B cell (primary cell): ENCODE measurements around the gene ONECUT1. TPM values are rescaled to one million over a fixed set of nuclear protein-coding genes. Genes with fewer than 3 reads are reported as not detected.
A peak's percentile ranks its signal among the peaks of the same experiment; 100 is the strongest.

Experiments used
- ATAC-seq: fragments of 200-7000 bp; cut with Tn5 transposase; one replicate; pipeline ENCODE4 v1.10.0; 2021; ENCODE audit warnings: low read depth, mild to moderate bottlenecking, moderate number of reproducible peaks, moderate library complexity
- CTCF ChIA-PET: fragments of 350-600 bp; sonication (Branson Sonifier 250); formaldehyde crosslinking; loops from one replicate; lab custom pipeline; 2021; ENCODE audit warnings: antibody characterized with exemption, inconsistent platforms; lab: Charles Lee
- POLR2A ChIA-PET: fragments of 350-600 bp; sonication (Branson Sonifier 250); formaldehyde crosslinking; loops from one replicate; lab custom pipeline; 2021; ENCODE audit warnings: antibody characterized with exemption; lab: Charles Lee
- DNase-seq: peaks from one replicate; pipeline ENCODE4 v3.0.0; 2013
- H2AFZ ChIP-seq: 2 replicates; pipeline ENCODE4 v1.6.1; 2012; ENCODE audit warnings: mild to moderate bottlenecking, low read depth, low read length; ENCODE audit not compliant: insufficient read depth, poor library complexity, severe bottlenecking
- H3K27ac ChIP-seq, 2 donors: 1 replicate in 1 of 2; 2 replicates in 1 of 2; pipeline ENCODE4 v1.5.1; 2012 to 2013; ENCODE audit warnings: low read length in 2 of 2, mild to moderate bottlenecking in 2 of 2, moderate library complexity in 1 of 2
- H3K27me3 ChIP-seq, 4 experiments: fragments of 200-600 bp in 1 of 4; sonication (generic) in 1 of 4; replicated peaks in 1 of 4; 1 replicate in 2 of 4; 2 replicates in 2 of 4; pipeline versions ENCODE4 v1.6.1 to v1.7.0; 2013 to 2016; ENCODE audit warnings: low read length in 3 of 4, mild to moderate bottlenecking in 2 of 4, mixed read lengths in 1 of 4, moderate library complexity in 1 of 4; ENCODE audit not compliant: insufficient read depth in 4 of 4, control insufficient read depth in 3 of 4; ENCODE audit errors: control extremely low read depth in 1 of 4
- H3K36me3 ChIP-seq, 2 experiments: replicated peaks in 1 of 2; 1 replicate in 1 of 2; 2 replicates in 1 of 2; pipeline versions ENCODE4 v1.6.1 to v1.7.1; 2013; ENCODE audit warnings: low read length in 1 of 2; ENCODE audit not compliant: insufficient read depth in 2 of 2, control insufficient read depth in 1 of 2; ENCODE audit errors: control extremely low read depth in 1 of 2, extremely low read depth in 1 of 2
- H3K4me1 ChIP-seq, 2 donors: fragments of 200-600 bp in 1 of 2; sonication (generic) in 1 of 2; 1 replicate in 1 of 2; 2 replicates in 1 of 2; pipeline versions ENCODE4 v1.5.1 to v1.6.1; 2013 to 2017; ENCODE audit warnings: low read length in 2 of 2; ENCODE audit not compliant: control insufficient read depth in 2 of 2, insufficient read depth in 2 of 2
- H3K4me2 ChIP-seq: replicated peaks from 2 replicates; pipeline ENCODE3; 2012; ENCODE audit warnings: mild to moderate bottlenecking, low read depth, low read length; ENCODE audit not compliant: poor library complexity, severe bottlenecking
- H3K4me3 ChIP-seq, 5 experiments: fragments of 200-600 bp in 1 of 5; sonication (generic) in 1 of 5; 1 replicate in 3 of 5; 2 replicates in 2 of 5; pipeline versions ENCODE4 v1.5.1 to v1.7.0; 2011 to 2016; ENCODE audit warnings: low read length in 4 of 5, mild to moderate bottlenecking in 4 of 5, low read depth in 2 of 5, control low read depth in 1 of 5, moderate library complexity in 1 of 5; ENCODE audit not compliant: insufficient read depth in 1 of 5; ENCODE audit errors: control extremely low read depth in 1 of 5, extremely low read depth in 1 of 5
- H3K79me2 ChIP-seq: fragments of 200-600 bp; sonication (generic); one replicate; pipeline ENCODE4 v1.6.0; 2016; ENCODE audit warnings: low read length; ENCODE audit not compliant: control insufficient read depth, insufficient read depth
- H3K9ac ChIP-seq: fragments of 200-600 bp; sonication (generic); 2 replicates; pipeline ENCODE4 v1.6.1; 2017; ENCODE audit warnings: mild to moderate bottlenecking, low read length, moderate library complexity
- H3K9me3 ChIP-seq, 3 donors: one replicate each; pipeline versions ENCODE4 v1.6.1 to v1.7.1; 2013; ENCODE audit warnings: low read length in 2 of 3; ENCODE audit not compliant: control insufficient read depth in 2 of 3, insufficient read depth in 1 of 3; ENCODE audit errors: control extremely low read depth in 1 of 3
- H4K20me1 ChIP-seq: 2 replicates; pipeline ENCODE4 v1.6.0; 2012; ENCODE audit warnings: mild to moderate bottlenecking, low read length; ENCODE audit not compliant: insufficient read depth, control insufficient read depth, poor library complexity, severe bottlenecking
- H3K27ac Mint-ChIP-seq: one replicate; pipeline ENCODE4 v1.8.0; 2021; ENCODE audit warnings: mixed read lengths
- H3K27me3 Mint-ChIP-seq: one replicate; pipeline ENCODE4 v1.8.0; 2021; ENCODE audit warnings: mixed read lengths
- H3K4me1 Mint-ChIP-seq: one replicate; pipeline ENCODE4 v1.8.0; 2021; ENCODE audit warnings: mixed read lengths
- H3K4me3 Mint-ChIP-seq: one replicate; pipeline ENCODE4 v1.8.0; 2021; ENCODE audit warnings: mixed read lengths
- H3K9me3 Mint-ChIP-seq: one replicate; pipeline ENCODE4 v1.8.0; 2022; ENCODE audit warnings: mixed read lengths; ENCODE audit not compliant: insufficient read depth
- CTCF ChIP-seq: fragments of 200-600 bp; IDR thresholded peaks from one replicate; pipeline ENCODE4 v1.8.0; 2022; ENCODE audit warnings: antibody characterized with exemption, mild to moderate bottlenecking
- EZH2 ChIP-seq: IDR thresholded peaks from 2 replicates; pipeline ENCODE4 v1.6.1; 2012; ENCODE audit warnings: borderline replicate concordance, low read depth, mild to moderate bottlenecking, moderate library complexity, low read length; ENCODE audit not compliant: insufficient read depth, poor library complexity, severe bottlenecking
- WGBS: methylation state at CpG from one replicate; pipeline ENCODE4 v1.1.5; 2013; ENCODE audit warnings: missing lambda C conversion rate; ENCODE audit not compliant: insufficient coverage; 5-methylcytosine and 5-hydroxymethylcytosine counted together
- intact Hi-C: fragments of 100-400 bp; cut with micrococcal nuclease; formaldehyde crosslinking; loops from one replicate; pipeline ENCODE4 v1.10.0; 2022
- polyA plus RNA-seq: library from polyadenylated mRNA; depleted of rRNA; stranded (reverse); fragments of >200 nt; gene quantifications from 2 replicates; pipeline ENCODE4 v1.2.3, GENCODE V29; 2012
- total RNA-seq, 2 donors: library from RNA; stranded (reverse); fragments of 120-200 nt in 1 of 2; gene quantifications; 1 replicate in 1 of 2; 2 replicates in 1 of 2; pipeline versions ENCODE4 v1.2.3 to v1.2.4, GENCODE V29; 2013 to 2022

Gene ONECUT1
- total and polyA plus RNA-seq, 2 donors (not counting 1 experiment from before 2014, with no cell fraction given) = not detected

GRCh38 chr15:52784799-52785671 lies 5.1 kb downstream of the ONECUT1 start:
- Histone ChIP-seq H3K79me2 (no peaks in the 10 kb centered on the region), H3K9ac (no peak overlapping the region), H3K27me3 (peaks cover 0 to 82% (median 76%) of the 10 kb centered on the region in 4 experiments), H3K9me3 (peaks cover 0 to 65% (median 11%) of the 10 kb centered on the region in 3 donors), H3K4me1 (peaks cover 63 to 82% of the 10 kb centered on the region in 2 donors), H3K36me3 (no peaks in the 10 kb centered on the region), H2AFZ (no peak overlapping the region), H3K4me2 (no peak overlapping the region), H3K4me3 (no peak overlapping the region), H4K20me1 (no peaks in the 10 kb centered on the region), H3K27ac (no peak overlapping the region)
- intact Hi-C loops = no loop called here
- 8% methylated on average over 57 of the region's 64 CpGs for WGBS
- no peak for ATAC-seq
- TF ChIP-seq CTCF (no peak), EZH2 (peak; percentile 45)
- peaks cover 73% of the 10 kb centered on the region for H3K27me3 Mint-ChIP-seq
- peaks cover 2% of the 10 kb centered on the region for H3K9me3 Mint-ChIP-seq
- CTCF ChIA-PET = interaction anchor here (1.1 kb wide), 1 partner anchor 12 kb away, joined by 3 read pairs; no protein-coding TSS in a partner anchor
- peaks cover 53% of the 10 kb centered on the region for H3K4me1 Mint-ChIP-seq
- POLR2A ChIA-PET = no interaction called here
- DNase-seq = no peak
- no peak overlapping the region for H3K27ac Mint-ChIP-seq
- peak overlapping the region; percentile 44 for H3K4me3 Mint-ChIP-seq
